Measurements from ENCODE around the gene STRA6.

DNA sequence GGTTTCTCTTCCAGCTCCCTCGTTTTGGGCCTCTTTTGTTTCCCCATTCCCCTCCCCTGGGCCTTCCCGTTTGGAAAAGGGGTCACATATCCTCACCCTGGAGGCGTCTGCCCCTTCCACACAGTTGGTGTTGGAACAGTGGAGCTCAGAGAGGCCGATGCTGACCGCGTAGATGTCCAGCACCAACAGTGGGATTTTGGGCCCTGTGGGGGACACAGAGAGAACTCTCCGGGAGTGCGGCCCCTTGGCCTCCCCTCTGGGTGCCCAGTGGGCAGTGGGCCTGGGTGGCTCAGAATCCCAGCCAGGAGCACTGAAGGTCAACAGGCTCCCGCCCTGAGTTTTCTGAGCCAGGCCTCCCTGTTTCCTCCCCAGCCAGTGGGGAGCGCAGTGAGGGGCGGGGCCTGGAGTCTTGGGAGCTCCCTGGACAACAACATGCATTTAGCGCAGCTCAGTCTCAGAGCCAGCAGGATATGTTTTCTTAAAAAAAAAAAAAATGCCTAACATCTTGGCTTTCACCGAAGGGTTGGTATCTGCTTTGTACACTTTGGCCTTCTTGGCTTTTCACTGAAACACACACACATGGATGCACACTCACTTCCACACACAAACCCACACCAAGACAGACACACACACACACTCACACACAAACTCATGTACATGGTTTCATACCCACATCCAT, 29.7 kb downstream of the STRA6 start:
- TF ChIP-seq, protein P1, sequence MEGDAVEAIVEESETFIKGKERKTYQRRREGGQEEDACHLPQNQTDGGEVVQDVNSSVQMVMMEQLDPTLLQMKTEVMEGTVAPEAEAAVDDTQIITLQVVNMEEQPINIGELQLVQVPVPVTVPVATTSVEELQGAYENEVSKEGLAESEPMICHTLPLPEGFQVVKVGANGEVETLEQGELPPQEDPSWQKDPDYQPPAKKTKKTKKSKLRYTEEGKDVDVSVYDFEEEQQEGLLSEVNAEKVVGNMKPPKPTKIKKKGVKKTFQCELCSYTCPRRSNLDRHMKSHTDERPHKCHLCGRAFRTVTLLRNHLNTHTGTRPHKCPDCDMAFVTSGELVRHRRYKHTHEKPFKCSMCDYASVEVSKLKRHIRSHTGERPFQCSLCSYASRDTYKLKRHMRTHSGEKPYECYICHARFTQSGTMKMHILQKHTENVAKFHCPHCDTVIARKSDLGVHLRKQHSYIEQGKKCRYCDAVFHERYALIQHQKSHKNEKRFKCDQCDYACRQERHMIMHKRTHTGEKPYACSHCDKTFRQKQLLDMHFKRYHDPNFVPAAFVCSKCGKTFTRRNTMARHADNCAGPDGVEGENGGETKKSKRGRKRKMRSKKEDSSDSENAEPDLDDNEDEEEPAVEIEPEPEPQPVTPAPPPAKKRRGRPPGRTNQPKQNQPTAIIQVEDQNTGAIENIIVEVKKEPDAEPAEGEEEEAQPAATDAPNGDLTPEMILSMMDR (conservative IDR thresholded peaks at IDR 0.05 in 1 of 2, IDR thresholded peaks at IDR 0.05 in 1 of 2; ENCODE audit: extremely low read depth in 1 of 2, insufficient read depth in 1 of 2, low read depth in 1 of 2, low read length in 2 of 2), result no peak
- no peak for TF ChIP-seq EZH2 (IDR thresholded peaks at IDR 0.05; ENCODE audit: borderline replicate concordance, low read length)
